ENCODE measurements around the gene AXDND1.

AXDND1 gene

DNA sequence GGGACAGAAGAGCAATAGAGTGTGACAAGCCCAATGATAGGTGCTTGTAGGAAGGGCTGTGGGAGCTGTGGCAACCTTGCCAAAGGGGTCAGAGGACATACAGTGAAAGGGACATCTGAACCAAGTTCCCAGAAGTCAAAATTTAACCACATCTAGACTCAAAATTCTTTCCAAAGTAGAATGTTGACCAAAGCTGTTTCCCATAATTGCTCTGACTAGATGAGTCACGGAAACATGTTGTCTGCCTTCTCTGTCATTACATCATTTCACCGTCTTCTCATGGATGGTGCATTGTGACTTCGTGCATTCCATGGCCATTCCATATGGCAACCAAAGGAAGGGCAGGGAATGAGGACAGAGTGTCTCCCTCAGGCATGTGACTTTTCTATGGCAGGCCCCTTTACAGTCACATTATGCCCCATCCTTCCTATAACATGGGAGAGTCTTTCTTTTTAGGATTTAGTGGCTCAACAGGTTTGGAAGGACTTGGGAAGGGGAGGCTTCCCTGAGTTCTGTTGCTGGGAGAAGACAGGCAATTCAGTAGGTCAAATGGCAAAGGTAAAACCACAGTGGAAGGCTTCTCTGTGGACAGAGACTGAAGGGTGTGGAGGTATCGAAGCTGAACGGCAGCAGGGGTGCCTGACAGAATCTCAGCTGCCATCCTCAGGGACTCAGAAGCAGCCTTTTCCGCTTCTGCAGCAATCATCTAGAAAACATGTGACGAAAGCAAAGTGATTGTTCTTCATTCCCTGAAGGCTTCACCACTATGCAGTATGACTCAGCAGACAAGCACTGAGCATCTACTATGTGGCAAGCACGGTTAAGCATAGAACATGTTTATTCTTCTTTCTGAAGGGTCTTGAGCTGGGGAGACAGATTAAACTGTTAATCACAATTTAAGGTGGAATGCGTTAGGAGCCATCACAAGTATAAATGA lies 185.2 kb downstream of the AXDND1 start:
- TF ChIP-seq, protein P1, sequence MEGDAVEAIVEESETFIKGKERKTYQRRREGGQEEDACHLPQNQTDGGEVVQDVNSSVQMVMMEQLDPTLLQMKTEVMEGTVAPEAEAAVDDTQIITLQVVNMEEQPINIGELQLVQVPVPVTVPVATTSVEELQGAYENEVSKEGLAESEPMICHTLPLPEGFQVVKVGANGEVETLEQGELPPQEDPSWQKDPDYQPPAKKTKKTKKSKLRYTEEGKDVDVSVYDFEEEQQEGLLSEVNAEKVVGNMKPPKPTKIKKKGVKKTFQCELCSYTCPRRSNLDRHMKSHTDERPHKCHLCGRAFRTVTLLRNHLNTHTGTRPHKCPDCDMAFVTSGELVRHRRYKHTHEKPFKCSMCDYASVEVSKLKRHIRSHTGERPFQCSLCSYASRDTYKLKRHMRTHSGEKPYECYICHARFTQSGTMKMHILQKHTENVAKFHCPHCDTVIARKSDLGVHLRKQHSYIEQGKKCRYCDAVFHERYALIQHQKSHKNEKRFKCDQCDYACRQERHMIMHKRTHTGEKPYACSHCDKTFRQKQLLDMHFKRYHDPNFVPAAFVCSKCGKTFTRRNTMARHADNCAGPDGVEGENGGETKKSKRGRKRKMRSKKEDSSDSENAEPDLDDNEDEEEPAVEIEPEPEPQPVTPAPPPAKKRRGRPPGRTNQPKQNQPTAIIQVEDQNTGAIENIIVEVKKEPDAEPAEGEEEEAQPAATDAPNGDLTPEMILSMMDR (IDR thresholded peaks at IDR 0.05; ENCODE audit: borderline replicate concordance, insufficient read depth, low read depth, low read length): no peak
- H3K4me3 ChIP-seq (ENCODE audit: low read depth, low read length): no peak overlapping the region

DNA sequence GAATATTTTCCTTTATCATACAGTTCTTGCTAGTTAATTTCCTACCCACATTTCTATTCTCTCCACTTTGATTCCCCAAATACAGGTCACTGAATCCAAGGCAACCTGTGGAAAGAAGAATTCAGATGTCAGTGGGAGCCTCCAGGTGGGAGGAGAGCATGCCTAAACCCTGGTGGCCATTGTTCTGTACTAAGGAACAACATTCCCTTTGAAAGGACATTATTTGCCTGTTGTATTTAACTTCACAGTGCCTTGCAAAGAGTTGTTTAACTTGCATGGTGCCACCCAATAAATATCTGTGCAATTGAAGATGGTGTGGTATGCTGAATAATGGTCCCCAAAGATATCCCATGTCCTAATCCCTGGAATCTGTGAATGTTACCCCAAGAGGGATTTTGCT lies 188.7 kb downstream of the AXDND1 start:
- H3K4me3 ChIP-seq (ENCODE audit: low read depth, low read length): no peak overlapping the region
- TF ChIP-seq, protein P1 (IDR thresholded peaks at IDR 0.05; ENCODE audit: borderline replicate concordance, insufficient read depth, low read depth, low read length): no peak

DNA sequence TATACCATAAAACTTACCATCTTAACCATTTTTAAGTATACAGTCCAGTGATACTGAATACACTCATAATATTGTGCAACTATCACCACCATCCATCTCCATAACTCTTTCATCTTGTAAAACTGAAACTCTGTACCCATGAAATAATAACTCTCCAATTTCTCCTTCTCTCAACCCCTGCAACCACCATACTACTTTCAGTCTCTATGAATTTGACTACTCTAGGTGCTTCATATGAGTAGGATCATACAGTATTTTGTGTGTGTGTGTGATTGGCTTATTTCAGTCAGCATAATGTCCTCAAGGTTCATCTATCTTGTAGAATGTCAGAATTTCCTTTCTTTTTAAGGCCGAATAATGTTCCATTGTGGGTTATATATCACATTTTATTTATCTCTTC lies 192.3 kb downstream of the AXDND1 start:
- TF ChIP-seq, protein P1 (IDR thresholded peaks at IDR 0.05; ENCODE audit: borderline replicate concordance, insufficient read depth, low read depth, low read length): no peak
- no peak overlapping the region for H3K4me3 ChIP-seq (ENCODE audit: low read depth, low read length)

DNA sequence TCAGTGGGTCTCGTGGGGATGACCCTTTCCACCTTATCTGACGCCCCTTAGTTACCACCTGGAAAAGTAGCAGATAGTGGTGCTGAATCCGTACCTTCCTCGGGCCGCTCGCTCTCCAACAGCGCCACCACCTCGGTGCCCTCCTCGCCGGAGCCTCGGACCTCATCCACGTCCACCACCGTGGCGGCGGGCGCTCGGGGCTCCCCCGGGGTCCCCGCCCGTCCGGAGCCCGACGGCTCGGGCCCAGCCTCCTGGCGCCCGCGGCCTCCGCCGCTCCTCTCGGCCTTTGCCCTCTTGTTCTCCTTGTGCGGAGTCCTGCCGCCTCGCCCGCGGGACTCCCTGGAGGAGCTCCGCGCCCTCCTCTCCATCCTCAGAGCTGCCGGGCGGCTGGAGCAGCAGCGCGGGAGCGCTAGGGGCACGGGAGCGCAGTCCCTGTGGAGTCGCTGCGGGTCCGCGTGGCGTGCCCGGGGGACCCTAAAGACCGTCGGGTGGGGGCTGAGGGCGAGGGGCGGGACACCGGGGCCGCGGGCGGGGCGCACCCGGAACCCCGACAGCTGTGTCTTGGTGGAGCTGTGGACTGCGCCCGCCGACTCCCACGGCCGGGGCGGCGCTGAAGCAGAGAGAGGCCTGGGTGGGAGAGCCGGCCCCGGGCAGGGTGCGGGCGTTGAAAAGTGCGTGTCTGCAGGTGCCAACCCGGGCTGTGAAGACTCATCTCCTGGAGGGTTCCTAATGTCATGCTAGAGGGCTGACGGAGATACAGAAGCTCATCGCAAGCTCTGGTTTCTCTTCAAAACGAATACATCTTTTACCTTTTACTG lies 209.9 kb downstream of the AXDND1 start, which contains the start of gene NPHS2:
Gene NPHS2 (minus strand): TSS at position 452 of the 818 bp plus-strand sequence. CDS start 84 bp downstream, at position 368.
- TF ChIP-seq, protein P1 (IDR thresholded peaks at IDR 0.05; ENCODE audit: borderline replicate concordance, insufficient read depth, low read depth, low read length): no peak
- H3K4me3 ChIP-seq (ENCODE audit: low read depth, low read length): no peak within 1 kb of the TSS

DNA sequence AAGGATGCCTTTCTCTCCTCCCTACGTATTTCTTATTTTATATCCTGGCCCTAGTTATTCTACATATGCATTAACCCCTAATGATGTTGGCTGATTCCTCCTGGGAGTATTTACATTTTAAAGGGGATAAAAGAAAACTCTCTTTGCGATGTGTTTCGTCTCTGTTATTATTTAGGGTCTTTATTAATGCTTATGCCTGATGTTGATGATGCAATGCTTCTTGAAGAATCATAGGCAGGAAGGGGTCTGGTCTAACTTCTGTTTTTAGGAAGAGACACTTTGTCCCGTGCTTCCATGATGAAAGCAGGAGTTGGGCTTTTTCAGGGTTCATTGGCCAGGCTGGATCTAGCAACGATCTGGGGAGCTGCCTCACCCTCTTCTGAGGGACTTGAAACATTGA lies 210.7 kb downstream of the AXDND1 start:
- TF ChIP-seq, protein P1 (IDR thresholded peaks at IDR 0.05; ENCODE audit: borderline replicate concordance, insufficient read depth, low read depth, low read length): no peak

DNA sequence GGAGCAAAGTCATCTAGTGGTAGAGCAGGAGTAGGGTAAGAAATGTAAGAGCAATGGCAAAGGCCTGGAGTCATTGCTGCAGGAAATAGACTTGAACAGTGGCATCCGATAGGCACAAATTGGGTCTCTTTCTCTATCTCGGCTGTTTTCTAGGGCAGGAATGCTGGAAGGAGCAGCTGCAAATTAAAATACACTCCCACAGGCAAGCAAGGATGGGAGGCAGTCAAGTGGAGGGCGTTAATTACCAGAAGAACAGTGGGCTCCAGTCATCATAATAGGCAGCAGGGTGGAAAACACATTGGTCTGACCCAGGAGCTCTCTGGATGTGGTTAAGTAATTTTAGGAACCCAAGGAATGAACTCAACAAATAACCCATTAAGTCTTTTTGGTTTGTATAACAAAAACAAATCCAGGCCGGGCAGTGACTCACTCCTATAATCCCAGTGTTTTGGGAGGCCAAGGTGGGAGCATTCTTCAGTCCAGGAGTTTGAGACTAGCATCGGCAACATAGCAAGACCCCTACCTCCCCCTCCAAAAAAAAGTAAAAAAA lies 218.1 kb downstream of the AXDND1 start:
- TF ChIP-seq, protein P1 (IDR thresholded peaks at IDR 0.05; ENCODE audit: borderline replicate concordance, insufficient read depth, low read depth, low read length): no peak
- H3K4me3 ChIP-seq (ENCODE audit: low read depth, low read length): no peak overlapping the region

More for the DNA sequence above, 210.7 kb downstream of the AXDND1 start:
- no peak overlapping the region for H3K4me3 ChIP-seq (ENCODE audit: low read depth, low read length)
